K562 (cell line): ENCODE results near the gene TLE6. TPM values are rescaled to one million over a fixed set of nuclear protein-coding genes. Genes with fewer than 3 reads are reported as not detected.

Source experiments
- NRF1 ChIP-seq, 2 experiments: fragments of 450-650 bp; IDR thresholded peaks in 1 of 2; conservative IDR thresholded peaks in 1 of 2; 2 replicates each; pipeline ENCODE4 v1.6.1; 2014; ENCODE audit warnings: mild to moderate bottlenecking in 2 of 2
- RBM22 ChIP-seq: fragments of 200-400 bp; formaldehyde crosslinking; IDR thresholded peaks from 2 replicates; pipeline ENCODE4 v1.6.1; 2018; ENCODE audit warnings: low read length, low read depth; ENCODE audit not compliant: poor library complexity, severe bottlenecking
- VEZF1 ChIP-seq: fragments of 200-800 bp; sonication (Bioruptor generic); IDR thresholded peaks from 2 replicates; pipeline ENCODE4 v1.6.1; 2017; ENCODE audit warnings: missing genetic modification characterization, missing compliant biosample characterization
- ZFP30 ChIP-seq: fragments of 250-450 bp; sonication (Bioruptor Pico); IDR thresholded peaks from 2 replicates; pipeline ENCODE4 v1.8.0; 2022; ENCODE audit warnings: moderate library complexity, mild to moderate bottlenecking, inconsistent platforms, borderline replicate concordance
- ZNF165 ChIP-seq: fragments of 250-450 bp; sonication (Bioruptor Pico); IDR thresholded peaks from 2 replicates; pipeline ENCODE4 v1.4.0; 2020; ENCODE audit warnings: borderline replicate concordance
- ZNF592 ChIP-seq: fragments of 450-650 bp; IDR thresholded peaks from 2 replicates; pipeline ENCODE4 v1.6.1; 2017; ENCODE audit warnings: antibody characterized with exemption, mild to moderate bottlenecking
- polyA plus RNA-seq, 8 experiments: library from polyadenylated mRNA; depleted of rRNA in 4 of 8; stranded (reverse) in 5 of 8; unstranded in 3 of 8; fragments of >200 nt; fragmentation: Nextera tagmentation in 2 of 8; fragmentation: Illumina TruSeq in 1 of 8; extraction: Ambion mirVana in 2 of 8; extraction: Trizol in 1 of 8; gene quantifications; 2 replicates each; pipeline versions ENCODE4 v1.2.1 to v1.2.3, GENCODE V29; 2011 to 2014; ENCODE audit warnings: inconsistent platforms in 1 of 8, missing spikeins in 1 of 8
- total RNA-seq, 7 experiments: library from RNA; depleted of rRNA in 6 of 7; stranded (reverse); fragments of >200 nt in 6 of 7; fragmentation: Illumina TruSeq in 2 of 7; extraction: Trizol in 2 of 7; gene quantifications; 2 replicates each; pipeline versions ENCODE4 v1.2.1 to v1.2.3, GENCODE V29; 2011 to 2021; ENCODE audit warnings: low replicate concordance in 1 of 7
- TF ChIP-seq, protein P1 (sequence below), 2 experiments: fragments of 150-350 bp in 1 of 2; IDR thresholded peaks; 2 replicates each; pipeline ENCODE4 v1.6.1; 2012 to 2016; ENCODE audit warnings: low read depth in 2 of 2, low read length in 2 of 2, mild to moderate bottlenecking in 1 of 2, moderate library complexity in 1 of 2
- TF ChIP-seq, protein P2 (sequence below): fragments of 250-450 bp; sonication (Bioruptor Pico); IDR thresholded peaks from 2 replicates; pipeline ENCODE4 v1.4.0; 2020; ENCODE audit warnings: mild to moderate bottlenecking, moderate library complexity
- TF ChIP-seq, protein P3 (sequence below): fragments of 450-650 bp; IDR thresholded peaks from 2 replicates; pipeline ENCODE4 v1.7.0; 2016; ENCODE audit warnings: borderline replicate concordance

Gene TLE6
- total and polyA plus RNA-seq, 9 of the 15 experiments (the other 6 are each of a cell fraction or from before 2014, with no cell fraction given), result 1.1 to 6.1 (median 2.5) TPM

GRCh38 chr19:2944775-2945574, 32.4 kb upstream of the TLE6 start, which contains the start of gene ZNF77 (continued):
- TF ChIP-seq, protein P1, sequence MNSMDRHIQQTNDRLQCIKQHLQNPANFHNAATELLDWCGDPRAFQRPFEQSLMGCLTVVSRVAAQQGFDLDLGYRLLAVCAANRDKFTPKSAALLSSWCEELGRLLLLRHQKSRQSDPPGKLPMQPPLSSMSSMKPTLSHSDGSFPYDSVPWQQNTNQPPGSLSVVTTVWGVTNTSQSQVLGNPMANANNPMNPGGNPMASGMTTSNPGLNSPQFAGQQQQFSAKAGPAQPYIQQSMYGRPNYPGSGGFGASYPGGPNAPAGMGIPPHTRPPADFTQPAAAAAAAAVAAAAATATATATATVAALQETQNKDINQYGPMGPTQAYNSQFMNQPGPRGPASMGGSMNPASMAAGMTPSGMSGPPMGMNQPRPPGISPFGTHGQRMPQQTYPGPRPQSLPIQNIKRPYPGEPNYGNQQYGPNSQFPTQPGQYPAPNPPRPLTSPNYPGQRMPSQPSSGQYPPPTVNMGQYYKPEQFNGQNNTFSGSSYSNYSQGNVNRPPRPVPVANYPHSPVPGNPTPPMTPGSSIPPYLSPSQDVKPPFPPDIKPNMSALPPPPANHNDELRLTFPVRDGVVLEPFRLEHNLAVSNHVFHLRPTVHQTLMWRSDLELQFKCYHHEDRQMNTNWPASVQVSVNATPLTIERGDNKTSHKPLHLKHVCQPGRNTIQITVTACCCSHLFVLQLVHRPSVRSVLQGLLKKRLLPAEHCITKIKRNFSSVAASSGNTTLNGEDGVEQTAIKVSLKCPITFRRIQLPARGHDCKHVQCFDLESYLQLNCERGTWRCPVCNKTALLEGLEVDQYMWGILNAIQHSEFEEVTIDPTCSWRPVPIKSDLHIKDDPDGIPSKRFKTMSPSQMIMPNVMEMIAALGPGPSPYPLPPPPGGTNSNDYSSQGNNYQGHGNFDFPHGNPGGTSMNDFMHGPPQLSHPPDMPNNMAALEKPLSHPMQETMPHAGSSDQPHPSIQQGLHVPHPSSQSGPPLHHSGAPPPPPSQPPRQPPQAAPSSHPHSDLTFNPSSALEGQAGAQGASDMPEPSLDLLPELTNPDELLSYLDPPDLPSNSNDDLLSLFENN (IDR thresholded peaks at IDR 0.05; ENCODE audit: low read depth in 2 of 2, low read length in 2 of 2), result no peak
- TF ChIP-seq NRF1 (conservative IDR thresholded peaks at IDR 0.05 in 1 of 2, IDR thresholded peaks at IDR 0.05 in 1 of 2) (peak; percentile 83 to 85), ZNF165 (no peak), RBM22 (no peak), ZNF592 (no peak; the same call in none of the 2 replicates), ZFP30 (CRISPR knock-in tag) (no peak), VEZF1 (peak; percentile 51)
- TF ChIP-seq, protein P2, sequence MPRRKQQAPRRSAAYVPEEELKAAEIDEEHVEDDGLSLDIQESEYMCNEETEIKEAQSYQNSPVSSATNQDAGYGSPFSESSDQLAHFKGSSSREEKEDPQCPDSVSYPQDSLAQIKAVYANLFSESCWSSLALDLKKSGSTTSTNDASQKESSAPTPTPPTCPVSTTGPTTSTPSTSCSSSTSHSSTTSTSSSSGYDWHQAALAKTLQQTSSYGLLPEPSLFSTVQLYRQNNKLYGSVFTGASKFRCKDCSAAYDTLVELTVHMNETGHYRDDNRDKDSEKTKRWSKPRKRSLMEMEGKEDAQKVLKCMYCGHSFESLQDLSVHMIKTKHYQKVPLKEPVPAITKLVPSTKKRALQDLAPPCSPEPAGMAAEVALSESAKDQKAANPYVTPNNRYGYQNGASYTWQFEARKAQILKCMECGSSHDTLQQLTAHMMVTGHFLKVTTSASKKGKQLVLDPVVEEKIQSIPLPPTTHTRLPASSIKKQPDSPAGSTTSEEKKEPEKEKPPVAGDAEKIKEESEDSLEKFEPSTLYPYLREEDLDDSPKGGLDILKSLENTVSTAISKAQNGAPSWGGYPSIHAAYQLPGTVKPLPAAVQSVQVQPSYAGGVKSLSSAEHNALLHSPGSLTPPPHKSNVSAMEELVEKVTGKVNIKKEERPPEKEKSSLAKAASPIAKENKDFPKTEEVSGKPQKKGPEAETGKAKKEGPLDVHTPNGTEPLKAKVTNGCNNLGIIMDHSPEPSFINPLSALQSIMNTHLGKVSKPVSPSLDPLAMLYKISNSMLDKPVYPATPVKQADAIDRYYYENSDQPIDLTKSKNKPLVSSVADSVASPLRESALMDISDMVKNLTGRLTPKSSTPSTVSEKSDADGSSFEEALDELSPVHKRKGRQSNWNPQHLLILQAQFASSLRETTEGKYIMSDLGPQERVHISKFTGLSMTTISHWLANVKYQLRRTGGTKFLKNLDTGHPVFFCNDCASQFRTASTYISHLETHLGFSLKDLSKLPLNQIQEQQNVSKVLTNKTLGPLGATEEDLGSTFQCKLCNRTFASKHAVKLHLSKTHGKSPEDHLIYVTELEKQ (CRISPR knock-in tag), result no peak
- TF ChIP-seq, protein P3, sequence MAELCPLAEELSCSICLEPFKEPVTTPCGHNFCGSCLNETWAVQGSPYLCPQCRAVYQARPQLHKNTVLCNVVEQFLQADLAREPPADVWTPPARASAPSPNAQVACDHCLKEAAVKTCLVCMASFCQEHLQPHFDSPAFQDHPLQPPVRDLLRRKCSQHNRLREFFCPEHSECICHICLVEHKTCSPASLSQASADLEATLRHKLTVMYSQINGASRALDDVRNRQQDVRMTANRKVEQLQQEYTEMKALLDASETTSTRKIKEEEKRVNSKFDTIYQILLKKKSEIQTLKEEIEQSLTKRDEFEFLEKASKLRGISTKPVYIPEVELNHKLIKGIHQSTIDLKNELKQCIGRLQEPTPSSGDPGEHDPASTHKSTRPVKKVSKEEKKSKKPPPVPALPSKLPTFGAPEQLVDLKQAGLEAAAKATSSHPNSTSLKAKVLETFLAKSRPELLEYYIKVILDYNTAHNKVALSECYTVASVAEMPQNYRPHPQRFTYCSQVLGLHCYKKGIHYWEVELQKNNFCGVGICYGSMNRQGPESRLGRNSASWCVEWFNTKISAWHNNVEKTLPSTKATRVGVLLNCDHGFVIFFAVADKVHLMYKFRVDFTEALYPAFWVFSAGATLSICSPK, result no peak
